Breast epithelium (tissue), 4 donors: ENCODE data around the gene PPAN. TPM values are rescaled to one million over a fixed set of nuclear protein-coding genes. Genes with fewer than 3 reads are reported as not detected.

Experiments
- DNase-seq, 2 donors: peaks; one replicate each; pipeline ENCODE4 v3.0.0-alpha.2; 2019; ENCODE audit warnings: low spot score in 2 of 2
- H3K27ac ChIP-seq, 2 donors: fragments of 200-600 bp; sonication (generic) in 1 of 2; one replicate each; pipeline ENCODE4 v1.5.1; 2016 to 2019; ENCODE audit warnings: mild to moderate bottlenecking in 1 of 2
- H3K27me3 ChIP-seq, 2 donors: fragments of 200-600 bp; sonication (generic) in 1 of 2; one replicate each; pipeline versions ENCODE4 v1.5.1 to v1.6.0; 2017 to 2019; ENCODE audit warnings: control low read depth in 1 of 2, mild to moderate bottlenecking in 1 of 2
- H3K36me3 ChIP-seq: fragments of 200-600 bp; one replicate; pipeline ENCODE4 v1.5.1; 2019
- H3K4me1 ChIP-seq, 2 donors: fragments of 200-600 bp; sonication (generic); one replicate each; pipeline ENCODE4 v1.5.1; 2016 to 2019; ENCODE audit warnings: control low read depth in 1 of 2
- H3K4me3 ChIP-seq, 3 donors: fragments of 200-600 bp; sonication (generic); 1 replicate in 2 of 3; 2 replicates in 1 of 3; pipeline ENCODE4 v1.5.1; 2016 to 2019; ENCODE audit warnings: mild to moderate bottlenecking in 3 of 3, moderate library complexity in 2 of 3
- H3K9me3 ChIP-seq, 2 donors: fragments of 200-600 bp; sonication (generic) in 1 of 2; one replicate each; pipeline ENCODE4 v1.5.1; 2016 to 2019; ENCODE audit warnings: control low read depth in 1 of 2
- POLR2A ChIP-seq: fragments of 450-650 bp; IDR thresholded peaks from one replicate; pipeline ENCODE4 v1.6.1; 2016; ENCODE audit warnings: antibody characterized with exemption, mild to moderate bottlenecking, moderate library complexity
- POLR2AphosphoS5 ChIP-seq, 3 donors: sonication (generic); formaldehyde crosslinking; IDR thresholded peaks; one replicate each; pipeline ENCODE4 v1.6.1; 2017; ENCODE audit warnings: antibody characterized with exemption in 3 of 3
- intact Hi-C: fragments of 100-400 bp; cut with DNase I; formaldehyde crosslinking; loops from one replicate; pipeline ENCODE4 v1.15.1; 2023; ENCODE audit warnings: low total_unique reads
- total RNA-seq, 3 donors: library from RNA; depleted of rRNA; stranded (reverse); fragments of >200 nt; gene quantifications; one replicate each; pipeline ENCODE4 v1.1.0, GENCODE V29; 2016
- TF ChIP-seq, protein P1 (sequence below), 3 donors: fragments of 450-650 bp; IDR thresholded peaks; one replicate each; pipeline ENCODE4 v1.5.1; 2016 to 2017; ENCODE audit warnings: antibody characterized with exemption in 3 of 3, mild to moderate bottlenecking in 3 of 3, moderate library complexity in 3 of 3

PPAN gene
- total RNA-seq, 3 donors from 2014 or later, result 17.1 to 44.2 (median 35.3) TPM

DNA sequence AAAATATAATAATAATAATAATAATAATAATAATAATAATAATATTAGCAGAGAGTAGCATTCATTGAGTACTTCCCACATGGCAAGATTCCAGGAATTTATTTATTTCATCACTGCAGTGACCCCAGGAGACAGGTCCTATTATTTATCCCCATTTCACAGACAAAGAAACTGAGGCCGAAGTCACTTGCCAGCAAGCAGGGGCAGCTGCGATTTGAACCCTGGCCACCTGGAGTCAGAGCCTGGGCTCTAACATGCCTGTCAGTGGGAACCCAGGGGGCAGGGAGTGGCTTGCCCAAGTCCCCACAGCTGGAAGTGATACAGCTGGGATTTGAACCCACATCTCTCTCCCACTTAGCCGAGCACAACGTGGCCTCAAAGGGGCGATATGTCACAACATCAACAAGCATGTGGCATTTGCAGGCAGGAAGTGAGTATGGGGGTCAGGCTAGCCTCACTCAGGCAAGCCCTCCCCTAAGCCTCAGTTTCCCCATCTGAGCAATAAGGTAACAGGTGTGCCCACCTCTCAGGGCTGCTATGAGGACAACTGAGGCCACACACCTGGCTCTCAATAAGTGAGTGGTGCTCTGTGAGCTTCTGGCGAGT lies 17.1 kb upstream of the PPAN start:
- no peaks in the 10 kb centered on the region for H3K9me3 ChIP-seq
- no peaks in the 10 kb centered on the region for H3K36me3 ChIP-seq
- DNase-seq, result no peak
- no peaks in the 10 kb centered on the region for H3K4me1 ChIP-seq
- intact Hi-C loops, result no loop called here
- H3K27ac ChIP-seq, result no peak overlapping the region
- TF ChIP-seq, protein P1, sequence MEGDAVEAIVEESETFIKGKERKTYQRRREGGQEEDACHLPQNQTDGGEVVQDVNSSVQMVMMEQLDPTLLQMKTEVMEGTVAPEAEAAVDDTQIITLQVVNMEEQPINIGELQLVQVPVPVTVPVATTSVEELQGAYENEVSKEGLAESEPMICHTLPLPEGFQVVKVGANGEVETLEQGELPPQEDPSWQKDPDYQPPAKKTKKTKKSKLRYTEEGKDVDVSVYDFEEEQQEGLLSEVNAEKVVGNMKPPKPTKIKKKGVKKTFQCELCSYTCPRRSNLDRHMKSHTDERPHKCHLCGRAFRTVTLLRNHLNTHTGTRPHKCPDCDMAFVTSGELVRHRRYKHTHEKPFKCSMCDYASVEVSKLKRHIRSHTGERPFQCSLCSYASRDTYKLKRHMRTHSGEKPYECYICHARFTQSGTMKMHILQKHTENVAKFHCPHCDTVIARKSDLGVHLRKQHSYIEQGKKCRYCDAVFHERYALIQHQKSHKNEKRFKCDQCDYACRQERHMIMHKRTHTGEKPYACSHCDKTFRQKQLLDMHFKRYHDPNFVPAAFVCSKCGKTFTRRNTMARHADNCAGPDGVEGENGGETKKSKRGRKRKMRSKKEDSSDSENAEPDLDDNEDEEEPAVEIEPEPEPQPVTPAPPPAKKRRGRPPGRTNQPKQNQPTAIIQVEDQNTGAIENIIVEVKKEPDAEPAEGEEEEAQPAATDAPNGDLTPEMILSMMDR (IDR thresholded peaks at IDR 0.05), result no peak
- TF ChIP-seq POLR2AphosphoS5 (IDR thresholded peaks at IDR 0.05), result no peak
- no peaks in the 10 kb centered on the region for H3K27me3 ChIP-seq
- H3K4me3 ChIP-seq, result no peak overlapping the region

GRCh38 chr19:10089801-10090375 lies 16.3 kb upstream of the PPAN start:
- DNase-seq, result no peak
- intact Hi-C loops, result no loop called here
- TF ChIP-seq POLR2AphosphoS5 (IDR thresholded peaks at IDR 0.05), result no peak
- TF ChIP-seq, protein P1 (IDR thresholded peaks at IDR 0.05), result no peak
- no peak for TF ChIP-seq POLR2A
- no peaks in the 10 kb centered on the region for H3K9me3 ChIP-seq
- H3K27ac ChIP-seq, result no peak overlapping the region
- no peak overlapping the region for H3K4me3 ChIP-seq
- H3K4me1 ChIP-seq, result no peaks in the 10 kb centered on the region
- no peaks in the 10 kb centered on the region for H3K36me3 ChIP-seq
- no peaks in the 10 kb centered on the region for H3K27me3 ChIP-seq

- Histone ChIP-seq H3K27ac (no peak overlapping the region), H3K4me3 (no peak overlapping the region), H3K4me1 (no peaks in the 10 kb centered on the region), H3K27me3 (no peaks in the 10 kb centered on the region), H3K36me3 (no peaks in the 10 kb centered on the region), H3K9me3 (no peaks in the 10 kb centered on the region)
- TF ChIP-seq, protein P1 (IDR thresholded peaks at IDR 0.05), result no peak
- no peak for TF ChIP-seq POLR2A
- TF ChIP-seq POLR2AphosphoS5 (IDR thresholded peaks at IDR 0.05), result no peak
- intact Hi-C loops, result no loop called here
- DNase-seq, result no peak
These were observed 14.8 kb upstream of the PPAN start for GRCh38 chr19:10091370-10091687.

DNA sequence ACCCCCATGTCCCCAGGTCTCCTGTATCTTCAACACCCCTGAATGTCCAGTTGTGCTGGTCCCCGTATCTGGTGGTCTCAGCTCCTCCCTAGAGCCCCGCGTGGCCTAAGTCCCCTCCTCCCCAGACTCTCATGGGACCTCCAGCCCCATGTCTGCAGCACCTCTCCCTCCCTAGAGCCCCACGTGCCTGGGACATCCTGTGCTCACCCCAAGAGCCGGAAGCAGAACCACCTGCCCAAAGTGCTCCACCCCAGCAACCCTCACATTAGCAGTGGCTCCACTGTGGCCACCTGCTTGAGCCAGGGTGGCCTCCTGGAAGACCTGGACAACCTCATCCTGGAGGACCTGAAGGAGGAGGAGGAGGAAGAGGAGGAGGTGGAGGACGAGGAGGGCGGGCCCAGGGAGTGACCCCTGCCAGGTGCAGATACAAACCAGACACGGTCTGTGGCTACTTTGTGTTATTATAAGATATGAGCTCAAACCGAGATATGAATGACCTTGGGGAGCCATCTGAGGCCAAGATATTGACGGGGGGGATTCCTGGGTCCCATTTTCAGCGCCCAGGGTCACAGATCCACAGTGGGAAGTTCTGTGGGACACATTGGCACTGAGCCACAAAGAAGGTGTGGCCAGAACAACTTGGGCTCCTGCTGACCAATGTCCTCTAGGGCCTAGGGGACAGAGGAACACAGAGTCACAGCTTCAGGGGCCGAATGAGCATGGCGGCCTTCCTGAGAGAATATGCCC lies 14.1 kb upstream of the PPAN start:
- H3K36me3 ChIP-seq, result no peaks in the 10 kb centered on the region
- no peaks in the 10 kb centered on the region for H3K27me3 ChIP-seq

More for the DNA sequence above, 14.1 kb upstream of the PPAN start:
- Histone ChIP-seq H3K4me3 (no peak overlapping the region), H3K9me3 (no peaks in the 10 kb centered on the region), H3K4me1 (no peaks in the 10 kb centered on the region), H3K27ac (no peak overlapping the region)
- intact Hi-C loops, result no loop called here
- no peak for DNase-seq
- TF ChIP-seq POLR2AphosphoS5 (IDR thresholded peaks at IDR 0.05) (no peak), POLR2A (no peak)
- TF ChIP-seq, protein P1 (IDR thresholded peaks at IDR 0.05), result no peak
